PC-3 (cell line): ENCODE results near the gene CAMTA1. TPM values are rescaled to one million over a fixed set of nuclear protein-coding genes. Genes with fewer than 3 reads are reported as not detected.

Experiments
- ATAC-seq: fragments of 200-7000 bp; cut with Tn5 transposase; 2 replicates; pipeline ENCODE4 v1.9.1; 2020; ENCODE audit warnings: mild to moderate bottlenecking, moderate library complexity
- BruUV-seq: library from RNA; stranded (reverse); fragments of 400-500 nt; replicated peaks from 2 replicates; lab custom pipeline; 2021; lab: Mats Ljungman, UMichigan
- CTCF ChIA-PET: fragments of 300-600 bp; sonication (Branson Sonifier 250); formaldehyde crosslinking; loops from one replicate; lab custom pipeline; 2022; ENCODE audit warnings: antibody characterized with exemption; lab: Charles Lee
- POLR2A ChIA-PET: fragments of 300-600 bp; sonication (Branson Sonifier 250); formaldehyde crosslinking; loops from one replicate; lab custom pipeline; 2022; ENCODE audit warnings: antibody characterized with exemption; ENCODE audit not compliant: unreplicated experiment; lab: Charles Lee
- DNase-seq: peaks from one replicate; pipeline ENCODE4 v3.0.0-alpha.2; 2015
- H2AFZ ChIP-seq: fragments of 300-600 bp; sonication (generic); 2 replicates; pipeline ENCODE4 v1.6.0; 2016; ENCODE audit warnings: antibody characterized with exemption, low read length
- H3F3A ChIP-seq: fragments of 300-600 bp; sonication (generic); one replicate; pipeline ENCODE4 v1.6.0; 2017; ENCODE audit warnings: antibody characterized with exemption, low read length, control low read depth, mild to moderate bottlenecking; ENCODE audit not compliant: unreplicated experiment
- H3K27ac ChIP-seq: fragments of 300-600 bp; sonication (generic); 2 replicates; pipeline ENCODE4 v1.5.1; 2016; ENCODE audit warnings: mild to moderate bottlenecking, low read length
- H3K27me3 ChIP-seq: fragments of 300-600 bp; sonication (generic); 2 replicates; pipeline ENCODE4 v1.6.1; 2016; ENCODE audit warnings: low read length, mixed read lengths
- H3K36me3 ChIP-seq: fragments of 300-600 bp; sonication (generic); 2 replicates; pipeline ENCODE4 v1.6.1; 2016; ENCODE audit warnings: low read depth, mixed run types, low read length, mixed read lengths
- H3K4me1 ChIP-seq: fragments of 300-600 bp; sonication (generic); 2 replicates; pipeline ENCODE4 v1.5.1; 2016; ENCODE audit warnings: low read length; ENCODE audit not compliant: insufficient read depth
- H3K4me2 ChIP-seq: fragments of 300-600 bp; sonication (generic); 2 replicates; pipeline ENCODE4 v1.6.0; 2016; ENCODE audit warnings: low read length
- H3K4me3 ChIP-seq: fragments of 300-600 bp; sonication (generic); 2 replicates; pipeline ENCODE4 v1.5.1; 2016; ENCODE audit warnings: mild to moderate bottlenecking, low read length, mixed read lengths
- H3K79me2 ChIP-seq: fragments of 300-600 bp; sonication (generic); 2 replicates; pipeline ENCODE4 v1.6.1; 2017; ENCODE audit warnings: low read length, mixed read lengths
- H3K9ac ChIP-seq: fragments of 300-600 bp; sonication (generic); 2 replicates; pipeline ENCODE4 v1.6.0; 2016; ENCODE audit warnings: mild to moderate bottlenecking, low read length
- H3K9me2 ChIP-seq: fragments of 300-600 bp; sonication (generic); replicated peaks from 2 replicates; pipeline ENCODE4 v1.6.1; 2016; ENCODE audit warnings: mixed run types, low read length, mixed read lengths
- H3K9me3 ChIP-seq: fragments of 300-600 bp; sonication (generic); 2 replicates; pipeline ENCODE4 v1.6.1; 2016; ENCODE audit warnings: low read length, mixed read lengths
- H4K20me1 ChIP-seq: fragments of 300-600 bp; sonication (generic); 2 replicates; pipeline ENCODE4 v1.6.1; 2016; ENCODE audit warnings: low read length, mixed read lengths
- EZH2 ChIP-seq: fragments of 300-600 bp; sonication (generic); IDR thresholded peaks from one replicate; pipeline ENCODE4 v1.6.1; 2017; ENCODE audit warnings: antibody characterized with exemption, mild to moderate bottlenecking, low read length; ENCODE audit not compliant: unreplicated experiment
- EZH2phosphoT487 ChIP-seq: fragments of 300-600 bp; sonication (generic); IDR thresholded peaks from 2 replicates; pipeline ENCODE4 v1.6.1; 2018; ENCODE audit warnings: mild to moderate bottlenecking, antibody characterized with exemption, low read length, borderline replicate concordance
- intact Hi-C: fragments of 100-400 bp; cut with micrococcal nuclease; formaldehyde crosslinking; loops from 2 replicates; pipeline ENCODE4 v1.9.0; 2023
- total RNA-seq: library from RNA; depleted of rRNA; stranded (reverse); fragments of >200 nt; gene quantifications from 2 replicates; pipeline ENCODE4 v1.2.3, GENCODE V29; 2014
- TF ChIP-seq, protein P1 (sequence below): fragments of 300-600 bp; sonication (generic); conservative IDR thresholded peaks from 2 replicates; pipeline ENCODE4 v1.5.1; 2017; ENCODE audit warnings: antibody characterized with exemption, low read depth, mild to moderate bottlenecking, low read length

The CAMTA1 gene
- total RNA-seq, 1 experiment from 2014 or later = 40.8 TPM

DNA sequence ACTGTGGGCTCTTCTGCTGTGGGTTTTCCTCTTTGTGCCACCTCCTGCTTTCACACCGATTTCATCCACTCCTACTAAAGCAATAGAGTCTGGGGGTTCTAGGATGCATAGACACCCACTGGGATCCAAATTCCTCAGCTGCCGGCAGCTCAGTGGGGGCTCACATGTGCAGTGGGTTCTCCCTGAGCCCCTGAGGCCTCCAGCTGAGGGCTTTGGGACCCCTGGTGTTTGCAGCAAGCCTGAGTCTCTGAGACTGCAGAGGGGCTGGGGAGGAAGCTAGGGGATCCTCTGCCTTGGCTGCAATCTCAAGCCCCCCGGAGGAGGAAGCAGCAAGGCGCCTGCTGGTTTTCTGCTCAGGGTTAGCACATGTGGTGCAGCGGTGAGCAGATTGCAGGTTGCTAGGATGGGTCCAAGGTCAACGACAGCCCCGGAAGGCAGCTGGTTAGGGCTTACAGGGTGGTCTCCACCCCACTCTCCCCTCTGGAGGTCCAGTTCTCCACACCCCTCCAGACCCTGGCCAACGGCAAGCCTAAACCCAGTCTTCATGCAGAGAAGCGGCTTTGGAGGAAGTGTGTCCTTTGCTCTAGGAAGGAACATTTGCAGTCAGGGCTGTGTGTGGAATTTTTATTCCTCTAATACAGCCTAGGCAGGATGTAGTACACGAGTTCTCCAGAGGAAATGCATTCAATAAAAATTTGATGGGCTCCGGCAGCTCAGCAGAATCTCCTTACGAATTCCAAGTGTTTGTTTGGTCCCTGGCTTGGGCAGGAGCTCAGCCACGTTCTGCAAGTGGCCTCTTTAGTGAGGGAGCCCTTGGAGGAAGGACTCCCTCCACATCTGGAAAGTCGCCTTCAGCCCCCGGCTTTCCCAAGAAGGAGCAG, 716.7 kb downstream of the CAMTA1 start:
- H3K9me3 ChIP-seq = no peaks in the 10 kb centered on the region
- no peaks in the 10 kb centered on the region for H3K27me3 ChIP-seq
- DNase-seq (no peak), ATAC-seq (no peak)
- no peak overlapping the region for H3K4me2 ChIP-seq
- no peaks in the 10 kb centered on the region for H3K79me2 ChIP-seq
- CTCF ChIA-PET = no interaction called here
- no peak overlapping the region for H3K4me3 ChIP-seq
- intact Hi-C loops = no loop called here
- no peak overlapping the region for H3K27ac ChIP-seq
- H4K20me1 ChIP-seq = no peaks in the 10 kb centered on the region
- no peak overlapping the region for H2AFZ ChIP-seq
- H3K9me2 ChIP-seq = no peaks in the 10 kb centered on the region
- no peaks in the 10 kb centered on the region for H3K4me1 ChIP-seq
- POLR2A ChIA-PET = no interaction called here
- BruUV-seq = no TSS peak
- H3K9ac ChIP-seq = no peak overlapping the region
- TF ChIP-seq, protein P1, sequence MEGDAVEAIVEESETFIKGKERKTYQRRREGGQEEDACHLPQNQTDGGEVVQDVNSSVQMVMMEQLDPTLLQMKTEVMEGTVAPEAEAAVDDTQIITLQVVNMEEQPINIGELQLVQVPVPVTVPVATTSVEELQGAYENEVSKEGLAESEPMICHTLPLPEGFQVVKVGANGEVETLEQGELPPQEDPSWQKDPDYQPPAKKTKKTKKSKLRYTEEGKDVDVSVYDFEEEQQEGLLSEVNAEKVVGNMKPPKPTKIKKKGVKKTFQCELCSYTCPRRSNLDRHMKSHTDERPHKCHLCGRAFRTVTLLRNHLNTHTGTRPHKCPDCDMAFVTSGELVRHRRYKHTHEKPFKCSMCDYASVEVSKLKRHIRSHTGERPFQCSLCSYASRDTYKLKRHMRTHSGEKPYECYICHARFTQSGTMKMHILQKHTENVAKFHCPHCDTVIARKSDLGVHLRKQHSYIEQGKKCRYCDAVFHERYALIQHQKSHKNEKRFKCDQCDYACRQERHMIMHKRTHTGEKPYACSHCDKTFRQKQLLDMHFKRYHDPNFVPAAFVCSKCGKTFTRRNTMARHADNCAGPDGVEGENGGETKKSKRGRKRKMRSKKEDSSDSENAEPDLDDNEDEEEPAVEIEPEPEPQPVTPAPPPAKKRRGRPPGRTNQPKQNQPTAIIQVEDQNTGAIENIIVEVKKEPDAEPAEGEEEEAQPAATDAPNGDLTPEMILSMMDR = no peak
- no peaks in the 10 kb centered on the region for H3K36me3 ChIP-seq
- H3F3A ChIP-seq = no peaks in the 10 kb centered on the region

DNA sequence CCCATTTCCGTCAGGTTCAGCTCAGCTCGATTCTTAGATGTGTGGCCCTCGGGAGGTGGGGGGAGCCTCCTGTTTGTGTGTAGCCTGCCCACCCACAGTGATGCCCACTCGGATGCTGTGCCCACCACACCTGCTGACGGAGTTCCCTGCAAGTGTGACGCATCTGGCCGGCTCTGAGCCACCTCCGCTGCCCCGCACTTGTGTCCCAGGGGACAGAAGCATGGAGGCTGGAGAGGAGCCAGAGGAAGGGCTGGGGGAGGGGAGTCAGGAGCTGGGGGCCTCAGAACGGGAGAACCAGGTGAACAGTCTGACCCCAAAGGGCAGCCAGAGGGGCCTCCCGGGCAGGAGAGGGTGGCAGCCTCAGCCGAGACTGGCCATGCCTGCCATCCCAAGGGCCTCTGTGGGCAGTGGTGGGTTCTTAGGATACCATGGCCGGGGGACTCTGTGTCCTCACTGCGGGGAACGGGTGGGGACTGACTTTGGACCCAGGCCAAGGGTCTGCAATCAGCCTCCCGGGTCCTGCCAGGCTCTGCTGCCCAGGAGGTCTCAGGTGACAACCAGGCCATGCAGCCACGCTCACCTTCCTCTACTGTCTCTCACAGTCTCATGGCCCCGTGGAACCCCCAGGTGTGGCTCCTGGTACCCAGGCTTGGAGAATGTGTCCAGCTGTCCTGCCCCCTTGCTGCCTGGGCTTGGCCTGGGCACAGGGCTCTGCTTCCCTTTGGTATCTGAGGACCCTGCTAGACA, 718.6 kb downstream of the CAMTA1 start:
- H2AFZ ChIP-seq = no peak overlapping the region
- ChIA-PET CTCF (no interaction called here), POLR2A (no interaction called here)
- peaks cover 8% of the 10 kb centered on the region; the same call in 1 of the 2 replicates for H3K27me3 ChIP-seq
- ATAC-seq = no peak
- no peak overlapping the region for H3K4me3 ChIP-seq
- no peaks in the 10 kb centered on the region for H3K79me2 ChIP-seq
- DNase-seq = no peak
- no peaks in the 10 kb centered on the region for H3K36me3 ChIP-seq
- no peak overlapping the region for H3K9ac ChIP-seq
- H3K27ac ChIP-seq = no peak overlapping the region
- H3K4me2 ChIP-seq = no peak overlapping the region
- no TSS peak for BruUV-seq
- no peaks in the 10 kb centered on the region for H3K4me1 ChIP-seq
- intact Hi-C loops = no loop called here
- H3K9me3 ChIP-seq = no peaks in the 10 kb centered on the region
- H3F3A ChIP-seq = no peaks in the 10 kb centered on the region
- H3K9me2 ChIP-seq = no peaks in the 10 kb centered on the region
- no peak for TF ChIP-seq EZH2
- no peak for TF ChIP-seq EZH2phosphoT487
- TF ChIP-seq, protein P1 = no peak
- no peaks in the 10 kb centered on the region for H4K20me1 ChIP-seq

DNA sequence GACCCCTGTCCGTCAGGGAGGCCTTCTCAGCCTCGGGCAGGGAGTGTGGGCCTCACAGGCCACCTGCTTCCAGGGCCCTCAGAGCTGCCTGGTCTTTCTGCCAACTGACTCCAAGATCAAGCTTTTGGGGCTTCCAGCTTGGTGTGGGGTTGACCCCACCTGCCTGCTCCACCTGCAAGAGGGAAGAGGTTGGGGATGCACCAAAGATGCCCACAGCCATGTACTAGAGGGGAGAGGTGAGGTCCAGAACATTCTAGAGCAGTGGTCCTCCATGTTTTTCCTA, 719.1 kb downstream of the CAMTA1 start:
- H2AFZ ChIP-seq = no peak overlapping the region
- no peaks in the 10 kb centered on the region for H3K9me3 ChIP-seq
- H3K4me1 ChIP-seq = no peaks in the 10 kb centered on the region
- no peak overlapping the region for H3K4me2 ChIP-seq
- no peaks in the 10 kb centered on the region for H3K36me3 ChIP-seq
- POLR2A ChIA-PET = no interaction called here
- no peak for ATAC-seq
- no peak overlapping the region for H3K9ac ChIP-seq
- no peak overlapping the region for H3K27ac ChIP-seq
- H3K79me2 ChIP-seq = no peaks in the 10 kb centered on the region
- no peaks in the 10 kb centered on the region for H4K20me1 ChIP-seq
- peaks cover 13% of the 10 kb centered on the region for H3K27me3 ChIP-seq
- no TSS peak for BruUV-seq
- no peak for DNase-seq
- no peaks in the 10 kb centered on the region for H3F3A ChIP-seq
- intact Hi-C loops = no loop called here
- H3K9me2 ChIP-seq = no peaks in the 10 kb centered on the region
- TF ChIP-seq, protein P1 = no peak
- TF ChIP-seq EZH2 (no peak), EZH2phosphoT487 (no peak)
- CTCF ChIA-PET = no interaction called here
- no peak overlapping the region for H3K4me3 ChIP-seq
